SH-SY5Y (cell line): ENCODE data around the gene SDHA.

Experiments
- GATA2 ChIP-seq: IDR thresholded peaks from 2 replicates; pipeline ENCODE4 v1.6.1; 2011; ENCODE audit warnings: mild to moderate bottlenecking, low read depth, low read length
- GATA3 ChIP-seq: IDR thresholded peaks from 2 replicates; pipeline ENCODE4 v1.6.1; 2011; ENCODE audit warnings: low read depth, mild to moderate bottlenecking, low read length, moderate library complexity

The SDHA gene

DNA sequence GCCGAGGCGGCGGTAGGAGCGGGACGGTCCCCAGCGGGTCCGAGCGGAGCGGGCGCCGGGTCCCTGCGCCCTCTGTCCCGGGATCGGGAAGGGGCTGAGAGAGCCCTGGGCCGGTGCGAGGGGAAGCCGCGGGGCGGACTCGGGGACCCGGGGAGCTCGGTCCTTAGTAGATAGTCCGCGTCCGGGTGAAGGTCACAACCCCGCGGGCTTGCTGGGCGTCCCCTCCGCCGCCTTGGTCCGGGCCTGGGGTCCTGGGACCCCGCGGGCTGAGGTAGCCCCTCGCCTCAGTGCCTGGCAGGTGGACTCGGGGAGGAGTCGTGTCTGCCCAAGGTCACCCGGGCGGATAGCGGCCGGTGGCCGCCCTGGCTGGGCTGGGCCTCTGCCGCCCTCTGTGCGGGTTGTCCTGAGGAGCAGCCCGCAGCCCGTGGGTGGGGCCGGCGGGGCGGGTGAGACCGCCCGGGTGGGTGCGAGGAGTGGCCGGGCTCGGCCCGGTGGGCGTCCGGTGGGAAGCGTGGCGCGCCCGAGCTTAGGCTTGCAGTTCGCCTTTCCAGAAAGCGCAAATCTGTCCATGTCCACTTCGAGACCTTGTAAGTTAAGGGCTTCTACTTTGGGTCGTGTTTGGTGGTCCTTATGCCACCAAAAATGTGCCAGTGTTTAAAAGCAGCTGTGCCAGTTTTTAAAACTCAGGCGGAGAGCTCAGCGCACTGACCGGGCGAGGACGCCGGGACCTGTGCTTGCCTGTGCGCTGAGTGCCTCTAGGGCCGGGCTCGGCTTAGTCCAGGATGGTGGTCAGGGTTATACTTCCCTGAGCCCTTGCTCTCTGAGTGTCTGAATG is 554 bp downstream of the SDHA start:
- no peak for TF ChIP-seq GATA2
- no peak for TF ChIP-seq GATA3

DNA sequence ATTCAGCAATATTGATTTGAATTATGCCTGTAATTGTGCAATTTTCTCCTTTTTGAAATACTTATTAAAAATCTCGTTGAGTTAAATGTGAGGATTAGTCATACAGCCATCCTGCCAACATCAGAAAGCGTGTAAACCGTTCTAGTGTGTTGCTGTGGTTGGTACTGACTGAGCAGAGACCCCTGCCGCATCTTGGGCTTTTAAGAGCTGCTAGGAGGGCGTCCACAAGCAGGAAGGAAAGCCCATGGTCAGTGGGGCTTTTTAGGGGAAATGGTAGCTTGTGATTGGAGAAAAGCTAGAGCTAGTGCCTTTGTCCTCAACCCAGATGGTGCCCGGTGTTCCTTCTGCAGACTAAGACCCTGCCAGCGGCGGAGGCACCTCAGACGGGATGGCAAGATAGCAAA is 1.3 kb downstream of the SDHA start:
- TF ChIP-seq GATA3 (no peak), GATA2 (no peak)

DNA sequence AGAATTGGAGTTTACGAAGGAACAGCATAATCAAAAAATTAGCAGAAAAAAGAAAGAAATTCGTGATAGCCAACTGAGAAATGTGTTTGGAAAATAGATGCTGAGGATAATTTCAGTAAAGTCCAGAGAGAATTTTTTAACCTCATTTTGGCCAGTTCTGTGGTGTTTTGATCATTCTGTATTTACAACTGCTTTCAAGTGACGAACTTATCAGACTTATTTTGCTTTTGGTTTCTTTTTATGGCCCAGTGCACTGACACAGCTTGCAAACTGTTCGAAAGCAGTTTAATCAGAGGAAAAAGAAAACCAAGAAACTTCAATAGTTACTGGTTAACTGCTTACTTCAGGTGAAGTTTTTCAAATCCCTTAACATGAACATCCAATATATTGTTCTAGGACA is 1.9 kb downstream of the SDHA start:
- TF ChIP-seq GATA2 (no peak), GATA3 (no peak)

DNA sequence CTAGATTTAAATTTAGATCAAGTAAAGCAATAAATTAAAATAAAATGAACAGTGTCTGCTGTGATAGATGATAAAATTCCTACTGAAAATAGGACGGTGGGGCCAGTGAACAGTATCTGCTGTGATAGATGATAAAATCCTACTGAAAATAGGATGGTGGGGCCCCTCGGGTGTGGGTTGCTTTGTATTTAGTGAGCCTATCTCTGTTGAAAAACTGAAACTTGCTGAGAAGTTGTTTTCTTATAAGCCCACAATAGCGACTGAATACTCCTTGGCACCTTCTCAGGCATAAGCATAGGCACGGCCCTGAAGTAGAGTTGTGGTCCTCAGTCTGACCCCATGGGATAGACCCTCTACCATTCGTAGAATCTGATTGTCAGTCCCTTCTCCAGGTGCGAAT is 5.7 kb downstream of the SDHA start:
- TF ChIP-seq GATA3 (no peak), GATA2 (no peak)

GRCh38 chr5:225334-225733 is 7.2 kb downstream of the SDHA start:
- TF ChIP-seq GATA3 = no peak
- TF ChIP-seq GATA2 = no peak

DNA sequence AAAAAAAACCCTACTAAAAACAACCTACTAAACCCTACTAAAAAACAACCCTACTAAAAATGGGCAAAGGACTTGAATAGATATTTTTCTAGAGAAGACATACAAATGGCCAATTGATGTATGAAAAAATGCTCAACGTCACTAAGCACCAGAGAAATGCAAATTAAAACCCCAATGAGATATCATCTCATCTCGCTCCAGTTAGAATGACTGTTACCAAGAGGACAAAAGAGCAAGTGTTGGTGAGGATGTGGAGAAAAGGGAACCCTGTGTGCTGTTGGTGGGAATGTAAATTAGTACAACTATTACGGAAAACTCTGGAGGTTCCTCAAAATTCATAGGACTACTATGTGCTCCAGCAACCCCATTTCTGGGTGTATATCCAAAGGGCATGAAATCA is 10.8 kb downstream of the SDHA start:
- no peak for TF ChIP-seq GATA2

DNA sequence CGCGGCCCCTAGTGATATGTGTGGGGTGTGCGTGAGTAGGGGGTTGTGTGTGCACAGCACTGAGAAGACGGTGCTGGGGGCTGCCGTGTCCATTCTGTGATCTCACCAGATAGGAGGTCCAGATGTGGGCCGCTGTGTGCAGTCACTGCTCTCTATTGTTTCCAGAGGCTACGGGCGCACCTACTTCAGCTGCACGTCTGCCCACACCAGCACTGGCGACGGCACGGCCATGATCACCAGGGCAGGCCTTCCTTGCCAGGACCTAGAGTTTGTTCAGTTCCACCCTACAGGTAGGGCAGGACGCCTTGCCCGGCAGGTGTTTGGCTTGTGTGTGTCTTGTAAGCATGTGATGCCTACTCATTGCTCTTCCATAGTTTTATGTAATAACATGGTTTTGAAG is 12.6 kb downstream of the SDHA start:
- TF ChIP-seq GATA2 = no peak
- TF ChIP-seq GATA3 = no peak

- TF ChIP-seq GATA3 (no peak), GATA2 (no peak)
These were observed 13.5 kb downstream of the SDHA start for GRCh38 chr5:231661-232060.

DNA sequence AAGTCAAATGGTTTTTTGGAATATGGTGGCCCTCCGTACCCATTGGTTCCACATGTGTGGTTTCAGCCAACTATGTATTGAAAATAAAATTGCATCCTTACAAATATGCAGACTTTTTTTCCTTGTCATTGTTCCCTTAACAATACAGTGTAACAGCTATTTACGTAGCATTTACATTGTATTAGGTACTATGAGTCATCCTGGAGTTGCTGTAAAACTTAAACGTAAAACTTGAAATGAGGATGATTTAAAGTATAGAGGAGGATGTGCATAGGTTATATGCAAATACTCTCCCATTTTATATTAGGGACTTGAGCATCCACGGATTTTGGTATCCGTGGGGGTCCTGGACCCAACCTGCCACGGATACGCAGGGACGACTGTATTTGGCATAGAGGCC is 16.3 kb downstream of the SDHA start:
- TF ChIP-seq GATA2 (no peak), GATA3 (no peak)

- TF ChIP-seq GATA2 = peak; percentile 30; the same call in 1 of the 2 replicates
These were observed 25.7 kb downstream of the SDHA start for GRCh38 chr5:243683-244367.

DNA sequence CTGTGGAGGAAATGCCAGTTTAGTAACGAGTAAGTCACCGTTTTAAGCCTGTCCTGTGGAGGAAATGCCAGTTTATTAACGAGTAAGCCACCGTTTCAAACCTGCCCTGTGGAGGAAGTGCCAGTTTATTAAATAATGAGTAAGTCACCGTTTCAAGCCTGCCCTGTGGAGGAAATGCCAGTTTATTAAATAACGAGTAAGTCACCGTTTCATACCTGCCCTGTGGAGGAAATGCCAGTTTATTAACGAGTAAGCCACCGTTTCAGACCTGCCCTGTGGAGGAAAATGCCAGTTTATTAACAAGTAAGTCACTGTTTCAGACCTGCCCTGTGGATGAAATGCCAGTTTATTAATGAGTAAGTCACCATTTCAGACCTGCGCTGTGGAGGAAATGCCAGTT is 34.4 kb downstream of the SDHA start:
- TF ChIP-seq GATA2 (no peak), GATA3 (no peak)

- TF ChIP-seq GATA3 (no peak), GATA2 (no peak)
These were observed 39.0 kb downstream of the SDHA start for GRCh38 chr5:257148-257547.

GRCh38 chr5:264338-264737 is 46.2 kb downstream of the SDHA start:
- TF ChIP-seq GATA3 (no peak), GATA2 (no peak)

DNA sequence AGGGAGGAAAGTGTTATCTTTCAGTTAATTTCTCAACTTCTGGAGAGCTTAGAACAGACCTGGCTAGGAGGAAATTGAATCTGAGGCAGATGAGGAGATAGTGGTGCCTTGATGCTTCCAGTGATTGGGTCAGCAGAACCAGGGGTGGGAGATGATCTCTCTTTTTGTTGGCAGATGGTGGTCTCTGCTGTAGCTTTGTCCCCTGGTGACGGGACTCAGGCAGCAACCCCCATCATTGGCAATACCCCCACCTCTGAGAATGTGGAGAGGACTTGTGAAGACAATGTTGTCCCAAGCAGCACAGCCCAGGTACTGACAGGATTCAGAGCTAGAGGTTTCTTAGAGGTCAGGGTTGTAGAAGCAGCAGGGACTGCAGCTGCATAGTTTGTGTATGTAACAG is 49.6 kb downstream of the SDHA start:
- no peak for TF ChIP-seq GATA3

DNA sequence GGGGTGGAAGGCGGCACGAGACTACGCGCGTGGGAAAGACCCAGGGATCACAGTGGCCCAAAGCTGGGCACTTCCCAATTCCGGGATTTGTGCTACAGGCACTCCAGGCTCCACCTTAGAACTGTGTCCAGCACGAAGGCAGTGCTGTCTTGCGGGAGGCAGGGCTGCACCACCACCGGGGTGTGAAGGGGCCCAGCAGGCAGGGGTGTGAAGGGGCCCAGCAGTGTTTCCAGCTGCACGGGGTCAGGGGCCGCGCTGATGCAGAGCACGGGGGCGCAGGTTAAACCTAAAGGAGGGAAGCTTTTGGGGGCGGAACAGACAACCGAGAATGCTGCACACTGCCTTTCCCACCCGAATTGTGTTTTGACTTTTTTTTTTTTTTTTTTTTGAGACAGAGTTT is 52.2 kb downstream of the SDHA start:
- TF ChIP-seq GATA2 = no peak
- TF ChIP-seq GATA3 = no peak

DNA sequence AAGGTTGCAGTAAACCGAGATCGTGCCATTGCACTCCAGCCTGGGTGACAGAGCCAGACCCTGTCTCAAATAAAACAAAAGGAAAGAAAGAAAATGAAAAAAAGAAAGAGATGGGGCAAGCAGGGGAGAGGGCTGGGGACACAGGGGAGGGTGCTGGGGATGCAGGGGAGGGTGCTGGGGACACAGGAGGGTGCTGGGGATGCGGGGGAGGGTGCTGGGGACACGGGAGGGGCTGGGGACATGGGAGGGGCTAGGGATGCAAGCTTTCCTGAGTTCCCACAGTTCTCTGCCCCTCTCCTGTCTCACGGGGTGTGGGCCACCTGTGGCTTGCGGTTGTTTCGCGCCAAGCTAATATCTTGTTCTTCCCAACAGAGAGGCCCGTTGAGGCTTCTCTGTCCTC is 60.5 kb downstream of the SDHA start:
- no peak for TF ChIP-seq GATA2
- TF ChIP-seq GATA3 = no peak
